Measurements from ENCODE around the gene EDN1. TPM values are rescaled to one million over a fixed set of nuclear protein-coding genes. Genes with fewer than 3 reads are reported as not detected.

EDN1 gene
- total RNA-seq, 1 donor from 2014 or later = 0.26 TPM

DNA sequence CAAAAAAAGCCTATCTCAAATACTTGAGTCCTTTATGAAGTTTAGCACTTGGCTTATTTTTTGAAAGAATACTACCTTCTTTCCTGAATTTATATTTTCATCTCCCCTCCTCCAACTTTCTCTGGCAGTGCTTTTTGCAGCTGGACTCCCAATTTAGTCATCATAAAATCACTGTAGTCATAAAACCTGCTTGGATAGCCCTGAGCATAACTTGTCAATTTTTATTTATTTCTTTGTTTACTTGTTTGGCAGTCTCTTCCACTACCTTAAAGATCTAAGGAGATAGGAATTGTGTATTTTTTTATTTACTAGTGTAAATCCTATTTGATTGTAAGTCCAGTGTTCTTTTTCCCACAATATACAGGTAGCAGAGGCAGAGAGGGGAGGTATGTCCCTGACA, 11.2 kb upstream of the EDN1 start:
- peaks cover 16% of the 10 kb centered on the region for H3K4me1 Mint-ChIP-seq
- peaks cover 16% of the 10 kb centered on the region for H3K27me3 Mint-ChIP-seq
- peaks cover 9% of the 10 kb centered on the region for H3K9me3 Mint-ChIP-seq
- H3K4me3 Mint-ChIP-seq = no peak overlapping the region
- no peak overlapping the region for H3K27ac Mint-ChIP-seq
- intact Hi-C loops (cut with micrococcal nuclease) = no loop called here
- no peaks in the 10 kb centered on the region for H3K36me3 Mint-ChIP-seq (ENCODE audit: low read depth)
- DNase-seq = peak; percentile 4

DNA sequence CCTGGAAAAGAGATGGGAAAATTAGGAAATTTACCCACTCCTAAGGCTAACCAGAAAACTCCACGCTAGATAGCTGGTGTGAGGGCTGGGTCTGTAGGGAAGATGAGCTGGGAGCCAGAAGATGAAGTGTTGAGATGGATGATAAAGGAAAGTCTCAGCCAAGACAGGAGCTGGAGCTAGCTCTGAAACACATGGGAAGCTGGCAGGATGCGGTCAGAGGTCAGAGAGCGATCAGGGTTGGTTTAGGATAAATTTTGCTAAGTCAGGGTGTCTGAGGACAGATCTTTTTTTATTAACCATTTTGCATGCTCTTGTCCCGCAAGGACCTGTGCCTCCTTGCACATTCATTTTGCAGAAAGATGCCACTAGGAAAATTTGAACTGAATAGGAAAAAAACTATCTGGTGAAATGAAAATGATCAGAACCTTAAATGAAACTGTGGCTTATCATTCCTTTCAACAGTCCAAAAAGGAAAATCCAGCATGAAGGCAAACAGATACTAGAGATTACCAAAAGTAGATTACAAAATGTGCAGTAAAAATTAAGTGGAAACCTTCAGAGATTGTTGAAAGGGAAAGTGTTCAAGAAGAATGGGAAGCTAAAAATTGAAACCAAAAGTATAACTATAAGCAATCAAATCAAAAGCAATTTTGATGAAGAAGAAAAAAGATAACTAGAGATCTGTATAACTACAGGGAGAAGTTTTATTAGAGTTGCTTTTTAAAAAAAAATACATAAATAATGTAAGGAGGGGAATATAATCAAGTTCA, 10.7 kb upstream of the EDN1 start:
- H3K9me3 Mint-ChIP-seq = peaks cover 9% of the 10 kb centered on the region
- H3K27me3 Mint-ChIP-seq = peaks cover 16% of the 10 kb centered on the region
- H3K27ac Mint-ChIP-seq = no peak overlapping the region
- DNase-seq = peak; percentile 27
- peak overlapping the region; percentile 27 for H3K4me3 Mint-ChIP-seq
- intact Hi-C loops (cut with micrococcal nuclease) = loop anchor here (5.0 to 10.0 kb wide), 2 partner anchors 47 to 695 kb away; no protein-coding TSS in a partner anchor
- H3K4me1 Mint-ChIP-seq = peaks cover 16% of the 10 kb centered on the region
- no peaks in the 10 kb centered on the region for H3K36me3 Mint-ChIP-seq (ENCODE audit: low read depth)

DNA sequence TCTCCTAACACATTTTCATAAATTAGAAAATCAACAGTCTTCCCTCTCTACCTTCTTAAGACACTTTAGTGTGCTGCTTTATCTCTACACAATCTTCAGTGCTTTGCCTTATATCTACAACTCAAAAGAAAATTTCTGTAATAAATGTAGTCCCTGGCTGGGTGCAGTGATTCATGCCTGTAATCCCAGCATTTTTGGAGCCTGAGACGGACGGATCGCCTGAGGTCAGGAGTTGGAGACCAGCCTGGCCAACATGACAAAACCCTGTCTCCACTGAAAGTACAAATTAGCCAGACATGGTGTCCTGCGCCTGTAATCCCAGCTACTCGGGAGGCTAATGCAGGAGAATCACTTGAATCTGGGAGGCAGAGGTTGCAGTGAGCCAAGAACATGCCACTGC, 9.7 kb upstream of the EDN1 start:
- Mint-ChIP-seq H3K36me3 (ENCODE audit: low read depth) (no peaks in the 10 kb centered on the region), H3K4me3 (no peak overlapping the region), H3K27me3 (peaks cover 18% of the 10 kb centered on the region), H3K4me1 (peaks cover 12% of the 10 kb centered on the region), H3K27ac (no peak overlapping the region), H3K9me3 (peaks cover 5% of the 10 kb centered on the region)
- intact Hi-C loops (cut with micrococcal nuclease) = loop anchor here (5.0 to 10.0 kb wide), 2 partner anchors 48 to 696 kb away; no protein-coding TSS in a partner anchor
- no peak for DNase-seq

DNA sequence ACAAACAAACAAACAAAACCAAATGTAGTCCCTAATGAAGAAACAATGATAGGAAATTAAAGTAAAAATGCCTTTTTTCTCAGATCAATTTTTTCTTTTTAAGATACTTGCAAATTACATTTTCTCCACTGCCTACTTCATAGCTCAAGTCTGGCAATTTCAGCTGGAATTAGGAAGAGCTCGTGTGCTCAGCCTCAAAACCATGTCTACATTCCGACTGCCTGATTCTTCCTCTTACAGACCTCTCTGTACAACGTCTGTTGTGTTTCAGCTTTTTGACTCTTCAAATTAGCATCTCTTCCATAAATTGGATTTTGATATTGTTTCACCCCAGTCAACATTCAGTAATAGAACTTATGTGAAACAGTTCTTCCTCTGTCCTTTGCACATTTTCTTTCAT, 9.3 kb upstream of the EDN1 start:
- Mint-ChIP-seq H3K36me3 (ENCODE audit: low read depth) (no peaks in the 10 kb centered on the region), H3K9me3 (peaks cover 5% of the 10 kb centered on the region), H3K27me3 (peaks cover 18% of the 10 kb centered on the region), H3K27ac (no peak overlapping the region), H3K4me1 (peaks cover 12% of the 10 kb centered on the region), H3K4me3 (no peak overlapping the region)
- intact Hi-C loops (cut with micrococcal nuclease) = loop anchor here (5.0 to 10.0 kb wide), 2 partner anchors 49 to 696 kb away; no protein-coding TSS in a partner anchor
- no peak for DNase-seq

DNA sequence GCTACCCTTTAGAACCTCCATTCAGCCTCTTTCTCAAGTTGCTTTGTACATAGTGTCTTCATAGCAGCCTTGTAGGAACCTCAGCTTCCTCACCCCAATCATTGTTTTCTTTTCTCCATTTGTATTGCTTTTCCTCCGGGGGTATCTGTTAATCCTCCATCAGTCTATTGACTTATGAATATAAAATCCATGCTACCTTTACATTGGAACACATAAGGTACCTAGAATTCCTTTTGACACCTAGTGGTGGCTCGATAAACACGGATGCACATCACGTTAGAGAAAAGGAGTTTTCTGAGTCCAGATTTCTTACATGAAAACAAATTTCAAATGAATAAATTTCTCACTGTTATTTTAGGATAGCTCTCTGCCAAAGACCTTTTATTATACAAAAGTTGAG, 6.3 kb upstream of the EDN1 start:
- Mint-ChIP-seq H3K27me3 (peaks cover 14% of the 10 kb centered on the region), H3K9me3 (no peaks in the 10 kb centered on the region), H3K4me3 (no peak overlapping the region), H3K36me3 (ENCODE audit: low read depth) (no peaks in the 10 kb centered on the region), H3K4me1 (peaks cover 11% of the 10 kb centered on the region), H3K27ac (no peak overlapping the region)
- DNase-seq = no peak
- intact Hi-C loops (cut with micrococcal nuclease) = loop anchor here (5.0 to 10.0 kb wide), 2 partner anchors 52 to 699 kb away; no protein-coding TSS in a partner anchor

DNA sequence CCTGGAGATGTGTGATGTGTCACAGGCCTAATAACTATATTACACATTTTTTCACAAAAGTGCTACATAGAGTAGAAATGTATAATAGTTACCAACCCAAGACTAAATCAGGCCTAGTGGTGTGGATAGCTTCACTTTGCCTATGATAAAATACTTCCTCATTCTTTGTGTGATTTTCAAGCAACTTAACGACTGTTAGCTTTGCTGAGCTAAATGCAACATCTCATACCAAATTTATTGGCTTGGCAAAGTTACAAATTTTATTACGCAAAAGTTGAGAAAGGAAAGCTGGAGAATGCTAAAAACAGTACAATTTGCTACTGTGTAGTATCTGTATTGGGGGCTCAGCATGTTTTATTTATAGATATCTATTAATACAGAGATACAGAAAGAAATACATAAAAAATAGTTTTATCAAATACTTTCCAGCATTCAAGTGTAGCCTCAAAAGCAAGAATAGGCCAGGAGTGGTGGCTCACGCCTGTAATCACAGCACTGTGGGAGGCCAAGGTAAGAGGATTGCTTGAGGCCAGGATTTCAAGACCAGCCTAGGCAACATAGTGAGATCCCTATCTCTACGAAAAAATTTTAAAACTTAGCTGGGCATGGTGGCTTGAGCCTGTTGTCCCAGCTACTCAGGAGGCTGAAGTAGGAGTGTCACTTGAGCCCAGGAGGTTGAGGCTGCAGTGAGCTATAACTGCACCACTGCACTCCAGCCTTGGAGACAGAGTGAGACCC, 3.6 kb upstream of the EDN1 start:
- H3K36me3 Mint-ChIP-seq (ENCODE audit: low read depth) = no peaks in the 10 kb centered on the region
- intact Hi-C loops (cut with micrococcal nuclease) = loop anchor here (5.0 to 10.0 kb wide), 2 partner anchors 44 to 702 kb away; no protein-coding TSS in a partner anchor
- peaks cover 35% of the 10 kb centered on the region for H3K27me3 Mint-ChIP-seq
- H3K4me1 Mint-ChIP-seq = peaks cover 17% of the 10 kb centered on the region
- no peak overlapping the region for H3K27ac Mint-ChIP-seq
- H3K4me3 Mint-ChIP-seq = no peak overlapping the region
- no peak for DNase-seq
- H3K9me3 Mint-ChIP-seq = no peaks in the 10 kb centered on the region

DNA sequence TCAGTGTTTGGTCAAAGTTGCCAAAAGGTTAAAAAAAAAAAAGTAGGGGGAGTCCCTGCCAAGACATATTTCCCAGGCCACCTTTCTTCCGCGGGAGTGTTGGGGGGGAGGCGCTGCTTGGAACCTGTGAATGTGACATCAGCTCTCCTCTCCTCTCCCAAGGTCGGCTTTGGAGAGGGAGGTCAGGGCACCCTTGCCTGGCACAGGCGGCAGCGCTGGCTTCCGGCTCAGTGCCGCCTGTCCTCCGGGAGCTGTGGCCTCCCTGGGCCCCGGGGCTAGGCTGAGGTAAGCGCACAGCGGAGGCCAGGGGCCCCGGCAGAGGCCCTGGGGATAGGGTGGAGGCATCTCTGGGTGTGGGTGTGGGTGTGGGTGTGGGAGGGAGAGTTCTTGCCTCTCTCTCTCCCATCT, 1.9 kb upstream of the EDN1 start:
- Mint-ChIP-seq H3K9me3 (no peaks in the 10 kb centered on the region), H3K27ac (no peak overlapping the region), H3K4me3 (no peak overlapping the region), H3K4me1 (peaks cover 17% of the 10 kb centered on the region), H3K36me3 (ENCODE audit: low read depth) (no peaks in the 10 kb centered on the region), H3K27me3 (peaks cover 42% of the 10 kb centered on the region)
- no peak for DNase-seq
- intact Hi-C loops (cut with micrococcal nuclease) = loop anchor here (2.0 to 10.0 kb wide), 4 partner anchors 46 to 703 kb away; no protein-coding TSS in a partner anchor

DNA sequence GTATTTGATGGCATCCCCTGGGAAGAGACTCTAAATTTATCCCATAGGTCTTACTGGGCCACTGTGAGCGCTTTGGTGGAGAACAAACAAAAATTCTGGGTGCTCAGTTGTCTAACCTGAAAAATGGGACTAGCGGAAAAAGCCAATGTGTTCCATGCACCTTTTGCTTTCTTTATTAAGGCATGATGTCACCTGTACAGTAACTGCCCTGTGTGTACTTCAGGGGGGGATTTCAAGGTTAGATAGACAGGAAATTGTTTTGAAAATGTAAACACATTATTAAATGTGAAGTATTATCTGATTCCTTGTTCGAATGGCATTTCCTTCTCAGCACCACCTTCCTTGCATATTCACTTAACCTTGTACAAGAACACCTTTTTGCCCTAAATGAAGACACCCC, 1.2 kb upstream of the EDN1 start:
- intact Hi-C loops (cut with micrococcal nuclease) = loop anchor here (1.0 to 10.0 kb wide), 5 partner anchors 47 to 704 kb away; no protein-coding TSS in a partner anchor
- H3K9me3 Mint-ChIP-seq = no peaks in the 10 kb centered on the region
- DNase-seq = no peak
- peaks cover 42% of the 10 kb centered on the region for H3K27me3 Mint-ChIP-seq
- H3K4me1 Mint-ChIP-seq = peaks cover 17% of the 10 kb centered on the region
- no peaks in the 10 kb centered on the region for H3K36me3 Mint-ChIP-seq (ENCODE audit: low read depth)
- H3K4me3 Mint-ChIP-seq = peak overlapping the region; percentile 80
- no peak overlapping the region for H3K27ac Mint-ChIP-seq

DNA sequence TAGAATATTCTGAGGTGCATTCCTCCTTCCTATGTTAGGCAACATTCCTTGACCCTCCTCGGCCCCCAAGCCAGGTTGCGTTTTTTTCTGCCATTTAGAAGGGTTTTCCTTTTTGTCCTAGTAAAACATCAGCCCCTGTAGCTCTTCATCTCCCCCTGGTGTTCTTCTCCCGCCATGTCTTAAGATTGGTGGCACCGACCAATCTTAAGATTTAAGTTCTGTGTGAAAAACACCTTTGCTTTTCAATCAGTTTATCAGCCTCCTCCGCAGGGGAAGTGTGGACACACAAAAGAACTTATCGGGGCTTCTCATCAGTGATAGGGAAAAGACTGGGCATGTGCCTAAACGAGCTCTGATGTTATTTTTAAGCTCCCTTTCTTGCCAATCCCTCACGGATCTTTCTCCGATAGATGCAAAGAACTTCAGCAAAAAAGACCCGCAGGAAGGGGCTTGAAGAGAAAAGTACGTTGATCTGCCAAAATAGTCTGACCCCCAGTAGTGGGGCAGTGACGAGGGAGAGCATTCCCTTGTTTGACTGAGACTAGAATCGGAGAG, 719 bp upstream of the EDN1 start:
- Mint-ChIP-seq H3K27me3 (peaks cover 41% of the 10 kb centered on the region), H3K36me3 (ENCODE audit: low read depth) (no peaks in the 10 kb centered on the region), H3K4me1 (peaks cover 17% of the 10 kb centered on the region), H3K9me3 (no peaks in the 10 kb centered on the region), H3K4me3 (peak overlapping the region; percentile 80), H3K27ac (peak overlapping the region; percentile 7)
- DNase-seq = peak; percentile 89
- intact Hi-C loops (cut with micrococcal nuclease) = loop anchor here (1.0 to 10.0 kb wide), 5 partner anchors 47 to 705 kb away; no protein-coding TSS in a partner anchor

DNA sequence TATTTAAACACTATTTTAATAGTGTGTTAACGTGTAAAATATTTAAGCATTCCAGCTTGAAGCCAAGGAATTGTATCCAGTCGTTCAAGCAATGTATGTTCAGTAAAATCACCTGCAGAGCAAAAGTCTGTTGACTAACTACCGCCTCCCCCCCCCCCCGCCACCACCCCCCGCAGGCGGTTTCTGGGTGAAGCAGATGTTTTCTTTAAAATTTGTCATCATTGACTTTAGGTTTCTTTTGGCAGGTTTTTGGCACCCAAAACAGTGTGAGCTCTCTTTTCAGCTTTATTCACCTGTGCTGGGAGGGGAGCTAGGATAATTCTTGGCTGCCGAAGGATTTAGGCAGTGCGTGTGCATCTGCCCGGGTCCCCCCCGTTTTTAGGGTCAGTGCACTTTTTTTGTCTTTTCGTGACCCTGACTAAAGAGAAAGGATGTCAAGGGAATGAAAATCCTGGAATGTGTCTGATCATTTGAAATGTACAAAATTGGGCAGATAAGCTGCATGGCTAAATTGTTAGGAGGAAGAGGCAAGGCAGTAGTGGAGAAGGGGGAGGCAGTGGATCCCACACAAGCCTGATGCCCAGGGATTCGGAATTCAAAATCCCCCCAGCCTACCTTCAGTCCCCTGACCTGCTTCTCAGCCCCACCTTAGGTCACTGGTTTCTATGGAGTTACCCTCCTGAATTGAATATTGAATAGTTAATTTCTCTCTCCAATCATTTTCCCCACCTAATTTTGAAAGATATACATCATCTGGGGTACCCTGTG, 1.1 kb downstream of the EDN1 start:
- Mint-ChIP-seq H3K4me1 (peaks cover 17% of the 10 kb centered on the region), H3K36me3 (ENCODE audit: low read depth) (no peaks in the 10 kb centered on the region), H3K9me3 (no peaks in the 10 kb centered on the region), H3K4me3 (peak overlapping the region; percentile 14), H3K27ac (no peak overlapping the region), H3K27me3 (peaks cover 39% of the 10 kb centered on the region)
- intact Hi-C loops (cut with micrococcal nuclease) = no loop called here
- no peak for DNase-seq

DNA sequence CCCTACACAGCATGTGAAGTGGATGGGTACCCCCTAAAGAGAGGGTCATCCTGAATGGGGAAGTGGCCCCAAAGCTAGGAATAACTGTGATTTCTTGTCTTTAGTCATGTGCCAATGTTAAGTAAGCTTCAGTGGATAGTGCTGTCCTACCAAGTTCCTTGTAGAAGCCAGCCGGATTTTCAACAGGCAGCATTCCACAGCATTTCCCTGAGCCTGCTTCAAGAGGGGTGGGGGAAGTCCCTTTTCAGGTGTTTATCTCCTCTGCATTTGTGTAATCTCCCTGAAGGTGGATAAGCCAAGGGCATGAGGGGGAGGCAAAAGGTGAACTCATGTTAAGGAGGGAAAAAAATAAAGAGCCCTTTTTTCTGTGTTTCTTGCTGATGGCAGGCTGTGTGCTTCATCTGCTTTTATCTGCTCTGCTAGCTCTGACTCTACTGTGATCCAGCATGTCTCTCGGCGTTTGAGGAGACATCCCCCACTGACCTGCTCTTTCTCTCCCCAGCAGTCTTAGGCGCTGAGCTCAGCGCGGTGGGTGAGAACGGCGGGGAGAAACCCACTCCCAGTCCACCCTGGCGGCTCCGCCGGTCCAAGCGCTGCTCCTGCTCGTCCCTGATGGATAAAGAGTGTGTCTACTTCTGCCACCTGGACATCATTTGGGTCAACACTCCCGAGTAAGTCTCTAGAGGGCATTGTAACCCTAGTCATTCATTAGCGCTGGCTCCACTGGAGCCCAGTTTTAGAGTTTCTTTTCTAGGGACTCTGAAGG, 1.9 kb downstream of the EDN1 start:
- H3K4me3 Mint-ChIP-seq = peak overlapping the region; percentile 16
- no peak overlapping the region for H3K27ac Mint-ChIP-seq
- H3K27me3 Mint-ChIP-seq = peaks cover 39% of the 10 kb centered on the region
- intact Hi-C loops (cut with micrococcal nuclease) = no loop called here
- H3K36me3 Mint-ChIP-seq (ENCODE audit: low read depth) = no peaks in the 10 kb centered on the region
- no peak for DNase-seq
- H3K9me3 Mint-ChIP-seq = no peaks in the 10 kb centered on the region
- peaks cover 17% of the 10 kb centered on the region for H3K4me1 Mint-ChIP-seq

DNA sequence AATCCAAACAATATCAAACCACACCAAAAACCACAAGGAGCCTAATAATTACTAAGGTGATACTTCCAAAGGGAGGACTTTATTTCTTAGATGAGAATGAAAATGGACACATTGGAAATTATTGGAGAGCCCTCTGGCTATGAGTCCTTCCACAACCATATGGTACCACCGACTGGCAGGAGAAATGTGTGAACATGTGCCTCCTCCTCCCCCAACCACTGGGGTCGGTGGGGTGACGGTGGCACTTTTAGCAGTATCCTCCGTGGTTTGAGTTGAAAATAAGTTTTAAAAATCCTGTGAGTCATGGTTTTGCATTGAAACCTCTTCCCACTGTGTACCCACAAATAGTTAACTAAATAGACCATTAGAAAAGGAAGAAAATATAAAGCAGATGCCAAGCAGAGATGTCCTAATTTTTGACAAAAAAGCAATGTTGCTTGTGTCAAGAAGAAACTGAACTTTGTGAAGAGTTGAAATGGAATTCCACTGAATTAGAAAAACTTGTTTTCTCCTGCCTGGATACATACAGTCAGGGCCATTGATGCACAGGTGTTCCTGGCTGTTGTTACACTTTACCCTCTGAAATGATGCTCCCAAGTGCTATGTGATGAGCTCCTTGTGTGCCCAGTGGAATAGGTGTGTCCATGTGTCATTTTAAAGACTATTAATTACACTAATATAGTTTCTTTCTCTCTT, 3.2 kb downstream of the EDN1 start:
- Mint-ChIP-seq H3K4me1 (peaks cover 17% of the 10 kb centered on the region), H3K27me3 (peaks cover 42% of the 10 kb centered on the region), H3K9me3 (no peaks in the 10 kb centered on the region), H3K4me3 (no peak overlapping the region), H3K36me3 (ENCODE audit: low read depth) (no peaks in the 10 kb centered on the region), H3K27ac (no peak overlapping the region)
- no peak for DNase-seq
- intact Hi-C loops (cut with micrococcal nuclease) = no loop called here
